Stimulated activated CD4-positive, alpha-beta T cell treated with anti-CD3 and anti-CD28 coated beads, Interleukin-1b, Interleukin-23, amount 100 ng/mL, for 24 hours (primary cell): ENCODE data around the gene LTBP3.
A peak's percentile ranks its signal among the peaks of the same experiment; 100 is the strongest.
"Not testable (repeated sequence)": the region's sequence is repeated elsewhere in the genome, so short reads cannot be mapped to it uniquely, and the experiment has no call there.

Experiments
- DNase-seq, 4 experiments: peaks; one replicate each; pipeline ENCODE4 v3.0.0-alpha.2; 2020; ENCODE audit warnings: low read depth in 4 of 4, low spot score in 1 of 4

Gene LTBP3

DNA sequence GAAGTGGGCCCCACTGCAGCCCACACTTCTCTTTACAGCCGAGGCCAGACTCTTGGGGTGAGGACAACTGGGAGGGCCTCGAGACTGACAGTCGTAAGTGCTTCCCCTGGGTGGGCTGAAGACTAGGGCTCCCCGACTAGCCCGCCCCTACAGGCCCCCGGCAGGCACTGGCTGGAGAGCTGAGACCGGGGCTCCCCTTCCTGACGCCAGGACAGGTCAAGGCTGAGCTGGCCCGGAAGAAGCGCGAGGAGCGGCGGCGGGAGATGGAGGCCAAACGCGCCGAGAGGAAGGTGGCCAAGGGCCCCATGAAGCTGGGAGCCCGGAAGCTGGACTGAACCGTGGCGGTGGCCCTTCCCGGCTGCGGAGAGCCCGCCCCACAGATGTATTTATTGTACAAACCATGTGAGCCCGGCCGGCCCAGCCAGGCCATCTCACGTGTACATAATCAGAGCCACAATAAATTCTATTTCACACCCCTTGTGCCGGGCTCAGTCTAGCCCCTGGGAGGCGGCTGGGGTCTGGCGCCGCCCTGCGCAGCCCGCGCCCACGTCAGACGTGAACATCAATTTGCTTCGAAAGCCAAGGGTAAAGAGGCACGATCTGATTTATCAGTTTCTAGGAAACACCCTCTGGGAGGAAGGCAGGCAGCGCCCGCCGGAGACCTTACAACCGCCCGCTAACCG is 19.8 kb downstream of the LTBP3 start:
- DNase-seq: no peak

DNA sequence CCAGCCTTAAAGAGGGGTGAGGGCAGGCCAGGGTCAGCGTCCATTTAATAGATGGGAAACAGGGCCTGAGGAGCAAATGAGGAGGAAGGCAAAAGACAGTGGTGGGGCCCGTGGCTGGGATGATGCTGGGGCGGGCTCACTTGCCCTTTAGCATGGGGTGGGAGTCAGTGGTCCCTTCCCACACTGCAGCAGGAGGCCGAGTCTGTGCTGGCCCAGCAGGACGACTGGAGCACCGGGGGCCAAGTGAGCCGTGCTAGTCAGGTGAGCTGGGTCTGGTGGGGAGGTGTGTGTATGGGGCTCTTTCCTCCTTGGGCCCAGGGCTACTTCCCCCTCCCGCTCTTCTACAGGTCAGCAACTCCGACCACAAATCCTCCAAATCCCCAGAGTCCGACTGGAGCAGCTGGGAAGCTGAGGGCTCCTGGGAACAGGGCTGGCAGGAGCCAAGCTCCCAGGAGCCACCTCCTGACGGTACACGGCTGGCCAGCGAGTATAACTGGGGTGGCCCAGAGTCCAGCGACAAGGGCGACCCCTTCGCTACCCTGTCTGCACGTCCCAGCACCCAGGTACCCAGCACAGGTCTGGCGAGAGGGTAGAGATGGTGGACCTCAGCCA is 20.4 kb downstream of the LTBP3 start:
- DNase-seq: no peak

DNA sequence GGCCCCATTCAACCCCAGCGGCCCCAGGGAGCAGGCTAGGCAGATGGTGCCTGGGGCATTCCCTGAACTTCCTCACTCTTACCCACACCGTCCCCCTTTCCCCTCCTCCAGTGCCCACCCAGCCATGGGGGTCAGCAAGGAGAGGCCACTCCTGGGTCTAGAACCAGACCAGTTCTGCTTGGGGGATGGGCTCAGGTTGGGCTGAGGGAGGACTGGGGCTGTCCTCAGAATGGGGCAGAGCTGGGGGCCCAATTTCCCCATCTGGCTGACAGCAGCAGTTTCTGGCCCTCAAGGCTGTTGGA is 20.9 kb downstream of the LTBP3 start:
- DNase-seq: no peak

DNA sequence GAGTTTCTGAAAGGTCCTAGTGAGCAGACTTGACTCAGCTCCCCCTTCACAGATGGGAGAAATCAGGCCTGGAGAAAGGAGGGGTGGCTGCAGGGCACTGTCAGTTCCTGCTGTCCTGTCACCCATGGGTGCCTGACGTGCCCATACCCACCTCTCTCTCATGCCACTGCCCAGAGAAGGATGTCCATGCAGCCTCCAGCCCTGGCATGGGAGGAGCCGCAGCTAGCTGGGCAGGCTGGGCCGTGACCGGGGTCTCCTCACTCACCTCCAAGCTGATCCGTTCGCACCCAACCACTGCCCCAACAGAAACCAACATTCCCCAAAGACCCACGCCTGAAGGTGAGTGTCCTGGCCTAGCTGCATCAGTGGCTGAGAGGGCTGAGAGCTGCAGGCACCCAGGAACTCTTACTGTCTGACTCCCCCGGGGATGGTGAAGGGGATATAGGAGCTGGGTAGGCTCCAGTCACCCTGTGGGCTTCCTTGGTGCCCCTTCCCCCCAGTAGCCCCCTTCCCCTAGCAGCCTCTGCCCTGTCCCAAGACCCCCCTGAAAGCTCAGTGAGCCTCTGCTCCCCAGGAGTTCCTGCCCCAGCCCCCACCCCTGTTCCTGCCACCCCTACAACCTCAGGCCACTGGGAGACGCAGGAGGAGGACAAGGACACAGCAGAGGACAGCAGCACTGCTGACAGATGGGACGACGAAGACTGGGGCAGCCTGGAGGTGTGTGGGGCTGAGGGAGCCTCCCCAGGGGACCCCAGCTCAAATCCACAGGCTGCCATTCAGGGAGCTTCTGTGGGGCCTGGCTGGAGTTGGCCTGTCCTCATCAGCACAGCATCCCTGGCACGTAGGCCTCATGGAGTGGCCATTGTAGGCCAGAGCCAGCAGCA is 21.5 kb downstream of the LTBP3 start:
- DNase-seq: no peak

DNA sequence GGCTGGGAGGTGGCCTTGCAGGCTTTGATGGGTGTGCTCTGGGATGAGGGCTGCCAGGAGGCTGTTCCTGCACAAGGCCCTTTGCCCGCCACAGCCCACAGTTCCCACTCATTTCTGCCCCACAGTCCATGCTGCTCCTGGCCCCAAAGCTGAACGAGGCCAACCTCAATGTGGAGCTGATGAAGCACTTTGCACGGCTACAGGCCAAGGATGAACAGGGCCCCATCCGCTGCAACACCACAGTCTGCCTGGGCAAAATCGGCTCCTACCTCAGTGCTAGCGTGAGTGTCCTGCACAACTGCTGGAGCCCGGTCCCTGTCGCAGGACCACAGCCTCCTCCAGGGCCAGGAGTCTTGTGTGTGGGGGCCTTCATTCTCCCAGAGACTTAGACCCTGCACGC is 23.1 kb downstream of the LTBP3 start:
- DNase-seq: no peak

DNA sequence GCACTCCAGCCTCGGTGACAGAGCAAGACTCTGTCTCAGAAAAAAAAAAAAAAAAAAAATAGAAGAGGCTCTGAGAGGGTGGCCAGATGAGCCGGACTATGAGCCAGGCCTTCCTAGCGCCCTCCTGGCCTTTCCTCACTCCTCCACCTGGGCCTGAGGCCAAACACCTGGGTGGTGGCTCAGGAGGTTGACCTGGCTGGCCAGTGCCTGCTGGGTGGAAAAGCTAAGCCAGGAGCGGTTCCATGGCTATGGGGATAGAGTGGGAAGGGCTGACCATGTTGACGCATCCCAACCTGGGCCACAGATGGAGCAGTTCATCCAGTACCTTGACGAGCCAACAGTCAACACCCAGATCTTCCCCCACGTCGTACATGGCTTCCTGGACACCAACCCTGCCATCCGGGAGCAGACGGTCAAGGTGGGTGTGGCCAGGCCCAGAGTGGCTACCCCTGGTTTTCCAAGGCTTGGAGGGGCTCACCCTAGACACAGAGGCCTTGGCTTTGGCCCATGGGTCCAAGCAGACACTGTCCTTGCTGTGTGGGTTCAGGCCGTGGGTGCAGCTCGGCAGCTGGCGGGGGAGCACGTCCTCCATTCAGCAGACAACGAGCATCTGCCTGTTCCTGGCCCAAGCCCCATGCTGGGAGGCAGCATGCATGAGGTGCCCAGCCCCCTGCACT is 25.6 kb downstream of the LTBP3 start:
- no peak for DNase-seq

DNA sequence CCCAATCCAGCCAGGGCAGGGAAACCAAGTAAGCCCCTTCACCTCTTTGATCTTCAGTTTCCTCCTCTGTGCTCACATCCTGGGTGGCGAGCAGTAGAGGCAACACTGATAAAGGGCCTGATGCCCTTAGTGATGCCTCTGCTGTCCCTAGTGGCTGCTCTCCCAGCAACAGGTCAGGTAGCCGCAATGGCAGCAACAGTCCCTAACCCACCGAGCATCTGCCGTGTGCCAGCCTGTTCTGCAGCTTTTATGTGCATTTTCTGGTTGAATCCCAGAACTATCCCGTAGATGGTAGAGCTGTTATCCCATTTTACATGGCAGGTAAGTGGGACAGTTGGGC is 28.0 kb downstream of the LTBP3 start:
- DNase-seq: no peak

DNA sequence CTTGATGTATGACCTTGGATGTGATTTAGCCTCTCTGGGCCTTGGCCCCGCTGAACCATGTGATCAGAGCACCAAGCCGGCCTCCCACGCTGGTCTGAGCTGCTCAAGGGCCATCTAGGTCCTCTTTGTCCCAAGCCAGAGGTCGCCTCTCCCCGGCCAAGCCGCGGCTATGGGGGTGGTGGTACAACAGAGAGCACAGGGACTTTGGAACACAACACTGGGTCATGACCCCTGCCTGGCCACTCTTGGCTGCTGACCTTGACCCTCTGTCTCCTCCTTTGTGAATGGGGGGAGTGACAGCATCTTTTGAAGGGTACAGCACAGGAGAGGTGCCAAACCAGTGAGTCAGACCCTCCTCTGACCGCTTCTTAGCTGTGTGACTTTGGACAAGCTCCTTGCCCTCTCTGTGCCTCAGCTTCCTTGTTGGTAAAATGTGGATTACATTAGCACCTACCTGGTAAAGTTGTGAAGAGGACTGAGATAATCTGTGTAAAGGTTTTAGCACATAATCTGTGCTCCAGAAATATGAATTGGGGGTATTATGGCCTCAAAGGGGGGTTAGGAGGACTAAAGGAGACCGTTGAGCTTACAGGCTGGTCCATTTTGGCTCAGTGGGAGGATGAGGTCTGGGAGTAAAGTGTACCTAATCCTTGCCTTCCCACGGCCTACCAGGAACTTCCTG is 28.5 kb downstream of the LTBP3 start:
- no peak for DNase-seq

DNA sequence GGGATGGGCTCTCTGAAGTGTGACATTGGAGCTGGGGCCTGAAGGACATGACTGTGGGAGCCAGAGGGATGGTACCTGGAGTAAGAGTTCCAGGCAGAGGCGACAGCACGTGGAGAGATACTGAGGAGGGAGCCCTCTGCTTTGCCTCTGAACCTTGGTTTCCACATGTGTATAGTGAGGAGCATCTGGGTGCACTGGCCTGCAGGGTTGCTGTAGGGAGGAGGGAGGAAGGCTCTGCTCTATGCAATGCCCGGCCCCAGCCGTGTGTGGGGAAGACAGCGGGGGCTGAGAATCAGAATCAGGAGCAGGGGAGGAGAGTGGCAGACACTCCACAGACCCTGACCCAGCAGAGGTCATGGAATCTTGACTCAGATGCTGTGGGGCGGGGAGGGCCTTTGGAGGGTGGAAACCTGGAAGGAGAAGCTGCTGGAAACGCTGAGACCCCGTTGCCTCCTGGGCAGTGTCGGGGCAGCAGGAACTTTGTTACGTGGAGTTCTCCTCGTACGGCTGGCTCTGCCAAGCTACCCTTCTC is 29.3 kb downstream of the LTBP3 start:
- DNase-seq: no peak

DNA sequence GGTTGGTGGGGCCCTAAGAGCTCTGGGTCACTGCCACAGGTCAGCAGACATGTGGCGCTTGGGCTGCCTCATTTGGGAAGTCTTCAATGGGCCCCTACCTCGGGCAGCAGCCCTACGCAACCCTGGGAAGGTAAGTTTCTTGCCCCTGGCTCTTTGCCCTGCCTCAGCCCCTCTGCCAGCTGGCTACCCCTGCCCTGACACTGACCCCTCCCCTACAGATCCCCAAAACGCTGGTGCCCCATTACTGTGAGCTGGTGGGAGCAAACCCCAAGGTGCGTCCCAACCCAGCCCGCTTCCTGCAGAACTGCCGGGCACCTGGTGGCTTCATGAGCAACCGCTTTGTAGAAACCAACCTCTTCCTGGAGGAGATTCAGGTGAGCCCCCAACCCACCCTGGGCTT is 31.4 kb downstream of the LTBP3 start:
- no peak for DNase-seq

DNA sequence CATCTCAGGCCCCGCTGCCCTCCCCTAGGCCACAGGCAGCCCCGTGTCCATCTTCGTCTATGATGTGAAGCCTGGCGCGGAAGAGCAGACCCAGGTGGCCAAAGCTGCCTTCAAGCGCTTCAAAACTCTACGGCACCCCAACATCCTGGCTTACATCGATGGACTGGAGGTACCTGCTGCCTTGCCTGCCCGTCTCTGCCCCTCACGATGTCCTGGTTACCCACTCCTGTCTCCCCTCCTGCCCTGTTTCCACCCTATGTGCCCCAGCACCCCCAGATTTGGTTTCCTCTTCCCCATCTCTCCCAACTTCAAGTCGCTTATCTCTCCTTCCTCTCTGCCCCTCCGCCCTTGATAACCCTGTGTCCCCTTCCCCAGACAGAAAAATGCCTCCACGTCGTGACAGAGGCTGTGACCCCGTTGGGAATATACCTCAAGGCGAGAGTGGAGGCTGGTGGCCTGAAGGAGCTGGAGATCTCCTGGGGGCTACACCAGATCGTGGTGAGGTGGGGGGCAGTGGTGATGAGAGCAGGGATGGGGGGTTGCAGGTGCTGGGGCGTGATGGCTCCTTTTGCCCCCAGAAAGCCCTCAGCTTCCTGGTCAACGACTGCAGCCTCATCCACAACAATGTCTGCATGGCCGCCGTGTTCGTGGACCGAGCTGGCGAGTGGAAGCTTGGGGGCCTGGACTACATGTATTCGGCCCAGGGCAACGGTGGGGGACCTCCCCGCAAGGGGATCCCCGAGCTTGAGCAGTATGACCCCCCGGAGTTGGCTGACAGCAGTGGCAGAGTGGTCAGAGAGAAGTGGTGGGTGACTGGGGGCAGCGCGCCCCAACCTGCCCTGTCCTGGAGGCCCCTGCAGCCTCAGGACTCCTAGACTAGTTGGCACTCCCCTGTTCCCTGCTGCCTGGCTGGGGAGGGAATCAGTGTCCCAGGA is 32.3 kb downstream of the LTBP3 start:
- DNase-seq: no peak

DNA sequence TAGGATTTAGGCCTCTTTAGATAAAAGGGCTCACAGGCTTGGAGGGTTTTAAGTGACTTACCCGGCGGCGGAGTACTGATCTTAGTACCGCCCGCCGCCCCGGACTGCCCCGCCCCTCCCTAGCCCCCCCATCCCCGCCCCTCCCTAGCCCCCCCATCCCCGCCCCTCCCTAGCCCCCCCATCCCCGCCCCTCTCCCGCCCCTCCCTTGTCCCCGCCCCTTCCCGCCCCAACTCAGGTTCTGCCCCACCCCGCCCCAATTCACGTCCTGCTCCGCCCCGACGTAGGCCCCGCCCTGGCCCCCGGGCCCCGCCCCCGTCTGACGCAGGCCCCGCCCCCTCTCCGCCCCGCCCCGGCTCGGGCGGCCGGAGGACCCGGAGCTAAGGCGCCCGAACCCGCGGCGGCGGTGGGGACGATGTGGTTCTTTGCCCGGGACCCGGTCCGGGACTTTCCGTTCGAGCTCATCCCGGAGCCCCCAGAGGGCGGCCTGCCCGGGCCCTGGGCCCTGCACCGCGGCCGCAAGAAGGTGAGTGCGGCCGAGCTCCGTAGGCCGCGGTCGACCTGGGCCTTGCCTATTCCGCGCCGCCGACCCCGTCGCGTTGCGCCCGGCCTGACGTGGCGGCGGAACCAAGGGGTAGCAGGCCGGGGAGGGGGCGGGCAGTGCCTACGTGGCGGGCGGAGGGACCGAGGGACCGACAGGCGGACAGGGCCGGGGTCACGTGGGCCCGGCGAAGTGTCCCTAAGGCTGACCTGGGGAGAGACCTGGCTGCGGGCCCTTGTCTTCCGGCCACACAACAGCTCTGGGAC is 33.2 kb downstream of the LTBP3 start, which contains the start of gene SCYL1:
SCYL1 (plus strand) TSS at position 343 of the 805 bp plus-strand sequence; CDS start at position 414, 71 bp downstream.
- peak in 3 of 4 experiments; percentile 70 to 77 (median 73) for DNase-seq

DNA sequence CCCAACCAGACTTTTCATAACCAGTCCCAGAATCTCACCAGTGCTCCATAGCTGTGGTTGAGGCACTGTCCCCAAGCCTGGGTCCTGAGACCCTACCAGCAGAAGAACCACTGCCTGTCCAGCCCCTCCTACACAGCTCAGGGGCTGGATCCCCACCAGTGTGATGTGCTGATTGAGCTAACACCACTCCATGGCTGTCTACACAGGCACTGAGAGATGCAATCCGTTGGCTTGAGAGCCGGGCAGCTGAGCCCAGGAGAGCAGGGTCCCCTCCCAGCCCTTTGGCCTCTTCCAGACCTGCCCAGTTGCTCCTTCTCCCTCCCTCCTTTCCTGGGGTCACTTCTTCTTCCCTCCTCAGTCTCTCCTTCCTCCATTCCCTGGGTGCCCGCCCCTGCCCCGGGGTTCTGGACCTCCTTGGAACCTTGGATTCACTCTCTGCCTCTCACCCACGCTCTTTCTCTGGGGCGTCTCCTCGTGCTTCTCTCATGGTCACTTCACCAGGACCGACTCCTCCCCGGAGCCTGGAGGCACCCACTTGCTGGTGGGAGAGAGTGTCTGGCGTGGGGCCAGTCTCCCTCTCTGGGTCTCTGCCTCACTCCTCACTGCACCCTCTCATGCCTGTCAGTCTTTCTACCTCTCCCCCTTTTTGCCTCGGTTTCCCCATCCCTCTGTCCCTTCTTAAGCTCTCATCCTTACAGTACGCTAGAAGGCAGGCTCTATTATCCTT is 34.0 kb downstream of the LTBP3 start:
- no peak for DNase-seq

DNA sequence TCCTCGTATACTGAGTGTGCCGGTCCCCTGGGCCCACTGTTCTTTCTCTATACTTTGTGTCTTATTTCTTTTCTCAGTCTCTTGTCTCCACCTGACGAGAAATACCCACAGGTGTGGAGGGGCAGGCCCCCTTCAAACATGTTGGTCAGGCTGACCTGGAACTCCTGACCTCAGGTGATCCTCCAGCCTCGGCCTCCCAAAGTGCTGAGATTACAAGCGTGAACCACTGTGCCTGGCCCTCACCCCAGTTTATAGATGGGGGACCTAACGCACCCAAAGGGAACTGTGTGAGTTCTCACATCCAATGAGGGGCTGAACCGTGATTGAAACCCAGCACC is 34.6 kb downstream of the LTBP3 start:
- DNase-seq: not testable (repeated sequence)

DNA sequence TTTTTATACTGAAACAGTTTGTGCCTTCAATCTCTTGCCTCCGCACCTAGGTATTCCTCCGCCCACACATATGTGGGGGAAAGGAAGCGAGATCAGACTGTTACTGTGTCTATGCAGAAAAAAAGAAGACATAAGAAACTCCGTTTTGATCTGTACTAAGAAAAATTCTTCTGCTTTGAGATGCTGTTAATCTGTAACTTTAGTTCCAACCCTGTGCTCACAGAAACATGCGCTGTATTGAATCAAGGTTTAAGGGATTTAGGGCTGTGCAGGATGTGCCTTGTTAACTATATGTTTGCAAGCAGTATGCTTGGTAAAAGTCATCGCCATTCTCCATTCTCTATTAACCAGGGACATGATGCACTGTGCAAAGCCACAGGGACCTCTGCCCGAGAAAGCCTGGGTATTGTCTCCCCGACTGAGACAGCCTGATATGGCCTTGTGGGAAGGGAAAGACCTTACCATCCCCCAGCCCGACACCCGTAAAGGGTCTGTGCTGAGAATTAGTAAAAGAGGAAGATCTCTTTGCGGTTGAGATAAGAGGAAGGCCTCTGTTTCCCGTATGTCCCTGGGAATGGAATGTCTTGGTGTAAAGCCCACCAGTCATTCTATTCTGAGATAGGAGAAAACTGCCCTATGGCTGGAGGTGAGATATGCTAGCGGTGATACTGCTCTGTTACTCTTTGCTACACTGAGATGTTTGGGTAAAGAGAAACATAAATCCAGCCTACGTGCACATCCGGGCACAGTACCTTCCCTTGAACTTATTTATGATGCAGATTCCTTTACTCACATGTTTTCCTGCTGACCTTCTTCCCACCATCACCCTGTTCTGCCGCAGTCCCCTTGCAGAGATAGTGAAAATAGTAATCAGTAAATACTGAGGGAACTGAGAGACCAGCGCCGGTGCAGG is 35.2 kb downstream of the LTBP3 start:
- DNase-seq: not testable (repeated sequence)

DNA sequence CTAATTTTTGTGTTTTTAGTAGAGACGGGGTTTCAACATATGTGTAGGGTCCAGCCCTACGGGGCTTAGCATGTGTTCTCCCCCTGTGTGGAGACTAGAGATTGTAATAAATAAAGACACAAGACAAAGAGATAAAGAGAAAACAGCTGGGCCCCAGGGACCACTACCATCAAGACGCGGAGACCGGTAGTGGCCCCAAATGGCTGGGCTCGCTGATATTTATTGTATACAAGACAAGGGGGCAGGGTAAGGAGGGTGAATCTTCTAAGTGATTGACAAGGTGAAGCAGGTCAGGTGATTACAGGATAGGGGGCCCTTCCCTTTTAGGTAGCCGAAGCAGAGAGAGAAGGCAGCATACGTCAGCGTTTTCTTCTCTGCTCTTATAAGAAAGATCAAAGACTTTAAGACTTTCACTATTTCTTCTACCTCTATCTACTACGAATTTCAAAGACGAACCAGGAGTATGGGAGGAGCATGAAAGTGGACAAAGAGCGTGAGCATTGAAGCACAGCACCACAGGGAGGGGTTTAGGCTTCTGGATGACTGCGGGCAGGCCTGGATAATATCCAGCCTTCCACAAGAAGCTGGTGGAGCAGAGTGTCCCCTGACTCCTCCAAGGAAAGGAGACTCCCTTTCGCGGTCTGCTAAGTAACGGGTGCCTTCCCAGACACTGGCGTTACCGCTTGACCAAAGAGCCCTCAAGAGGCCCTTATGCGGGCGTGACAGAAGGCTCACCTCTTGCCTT is 36.2 kb downstream of the LTBP3 start:
- DNase-seq: not testable (repeated sequence)
